A549 (cell line): Measurements from ENCODE around the gene PNP. TPM values are rescaled to one million over a fixed set of nuclear protein-coding genes. Genes with fewer than 3 reads are reported as not detected.

Source experiments
- ATAC-seq, 2 experiments: fragments of 200-7000 bp in 1 of 2; fragments of >200 bp in 1 of 2; cut with Nextera tagmentation in 1 of 2; cut with Tn5 transposase in 1 of 2; 3 replicates each; pipeline versions ENCODE4 v1.8.0 to v1.9.1; 2018 to 2020; ENCODE audit warnings: mild to moderate bottlenecking in 1 of 2, moderate library complexity in 1 of 2
- CTCF ChIA-PET: fragments of 300-600 bp; sonication (Branson Sonifier 250); formaldehyde crosslinking; extraction: SDS; loops from one replicate; lab custom pipeline; 2021; ENCODE audit warnings: antibody characterized with exemption, inconsistent platforms; lab: Yijun Ruan, JAX
- POLR2A ChIA-PET: fragments of 350-600 bp; formaldehyde crosslinking; extraction: SDS; loops from one replicate; lab custom pipeline; 2021; ENCODE audit warnings: antibody characterized with exemption, inconsistent platforms; lab: Yijun Ruan, JAX
- DNase-seq, 2 experiments: peaks; one replicate each; pipeline versions ENCODE4 v3.0.0 to v3.0.0-alpha.2; 2011 to 2016; ENCODE audit warnings: low read depth in 1 of 2, low spot score in 1 of 2
- FAIRE-seq: peaks from 2 replicates; lab custom pipeline; 2011; peaks lifted over from hg19 to GRCh38; lab: Jason Lieb, UNC
- H3K27ac ChIP-seq, 2 experiments: fragments of >200 bp; sonication (Bioruptor Twin); formaldehyde crosslinking; 3 replicates each; pipeline ENCODE4 v1.5.1; 2016 to 2017
- H3K4me1 ChIP-seq: fragments of >200 bp; sonication (Bioruptor Twin); formaldehyde crosslinking; 3 replicates; pipeline ENCODE4 v1.6.1; 2016
- H3K4me2 ChIP-seq: fragments of >200 bp; sonication (Bioruptor Twin); formaldehyde crosslinking; 3 replicates; pipeline ENCODE4 v1.6.1; 2016
- H3K4me3 ChIP-seq: fragments of >200 bp; sonication (Bioruptor Twin); formaldehyde crosslinking; 3 replicates; pipeline ENCODE4 v1.5.1; 2016
- H3K9me3 ChIP-seq: fragments of >200 bp; sonication (Bioruptor Twin); formaldehyde crosslinking; 3 replicates; pipeline ENCODE4 v1.6.1; 2016
- BHLHE40 ChIP-seq: IDR thresholded peaks from 2 replicates; pipeline ENCODE4 v1.6.1; 2012; ENCODE audit warnings: low read depth, low read length, inconsistent platforms
- CBX2 ChIP-seq: fragments of 200-600 bp; sonication (generic); IDR thresholded peaks from 2 replicates; pipeline ENCODE4 v1.6.1; 2016; ENCODE audit warnings: low read depth, mild to moderate bottlenecking, borderline replicate concordance
- CBX8 ChIP-seq: fragments of 200-600 bp; sonication (generic); IDR thresholded peaks from 2 replicates; pipeline ENCODE4 v1.6.1; 2016
- CEBPB ChIP-seq, 2 experiments: fragments of >200 bp in 1 of 2; sonication (Bioruptor Twin) in 1 of 2; formaldehyde crosslinking in 1 of 2; IDR thresholded peaks; 2 replicates each; pipeline ENCODE4 v1.6.1; 2012 to 2016
- CHD4 ChIP-seq: fragments of 200-600 bp; sonication (generic); IDR thresholded peaks from 2 replicates; pipeline ENCODE4 v1.6.1; 2016; ENCODE audit warnings: antibody characterized with exemption, mild to moderate bottlenecking, borderline replicate concordance
- EHF ChIP-seq: fragments of 250-450 bp; sonication (Bioruptor Pico); IDR thresholded peaks from 2 replicates; pipeline ENCODE4 v1.5.0; 2020; ENCODE audit warnings: mild to moderate bottlenecking
- EP300 ChIP-seq, 2 experiments: fragments of >200 bp; sonication (Bioruptor Twin); formaldehyde crosslinking; IDR thresholded peaks; 2 replicates in 1 of 2; 3 replicates in 1 of 2; pipeline ENCODE4 v1.6.1; 2016 to 2017
- ESRRA ChIP-seq: fragments of 150-350 bp; IDR thresholded peaks from 2 replicates; pipeline ENCODE4 v1.6.1; 2014; ENCODE audit warnings: mild to moderate bottlenecking, low read length, borderline replicate concordance
- FOSL2 ChIP-seq, 2 experiments: fragments of 450-650 bp in 1 of 2; fragments of >200 bp in 1 of 2; sonication (Bioruptor Twin) in 1 of 2; formaldehyde crosslinking; IDR thresholded peaks; 2 replicates each; pipeline versions ENCODE4 v1.5.0 to v1.6.1; 2016 to 2020; ENCODE audit warnings: mild to moderate bottlenecking in 1 of 2, moderate library complexity in 1 of 2
- FOXS1 ChIP-seq: fragments of 250-450 bp; sonication (Bioruptor Pico); IDR thresholded peaks from 2 replicates; pipeline ENCODE4 v1.5.0; 2020; ENCODE audit warnings: mild to moderate bottlenecking, moderate library complexity
- GATA3 ChIP-seq: IDR thresholded peaks from 2 replicates; pipeline ENCODE4 v1.6.1; 2012; ENCODE audit warnings: borderline replicate concordance
- MAZ ChIP-seq: fragments of 150-350 bp; IDR thresholded peaks from 2 replicates; pipeline ENCODE4 v1.6.1; 2014; ENCODE audit warnings: antibody characterized with exemption, low read depth, low read length, borderline replicate concordance
- MYC ChIP-seq: IDR thresholded peaks from 2 replicates; pipeline ENCODE4 v1.6.1; 2012; ENCODE audit warnings: mild to moderate bottlenecking, inconsistent platforms, low read length, improper control_type of control experiment, borderline replicate concordance
- NFE2L2 ChIP-seq: fragments of 150-350 bp; conservative IDR thresholded peaks from 2 replicates; pipeline ENCODE4 v1.6.1; 2014; ENCODE audit warnings: low read length
- NPAS2 ChIP-seq: fragments of 250-450 bp; sonication (Bioruptor Pico); IDR thresholded peaks from 2 replicates; pipeline ENCODE4 v1.8.0; 2022; ENCODE audit warnings: mild to moderate bottlenecking, moderate library complexity, borderline replicate concordance
- NR3C1 ChIP-seq: fragments of >200 bp; sonication (Bioruptor Twin); formaldehyde crosslinking; IDR thresholded peaks from 3 replicates; pipeline ENCODE4 v1.6.1; 2017
- POLR2A ChIP-seq: IDR thresholded peaks from 2 replicates; pipeline ENCODE4 v1.6.1; 2012; ENCODE audit warnings: mild to moderate bottlenecking, low read length
- RAD21 ChIP-seq, 2 experiments: fragments of >200 bp in 1 of 2; sonication (Bioruptor Twin) in 1 of 2; formaldehyde crosslinking in 1 of 2; IDR thresholded peaks in 1 of 2; conservative IDR thresholded peaks in 1 of 2; 2 replicates in 1 of 2; 3 replicates in 1 of 2; pipeline ENCODE4 v1.6.1; 2012 to 2018; ENCODE audit warnings: inconsistent platforms in 1 of 2
- RARB ChIP-seq: fragments of 250-450 bp; sonication (Bioruptor Pico); IDR thresholded peaks from 2 replicates; pipeline ENCODE4 v1.8.0; 2021; ENCODE audit warnings: mild to moderate bottlenecking, moderate library complexity
- RCOR1 ChIP-seq: fragments of 150-350 bp; IDR thresholded peaks from 2 replicates; pipeline ENCODE4 v1.6.1; 2014; ENCODE audit warnings: antibody characterized with exemption, low read length, low read depth
- RFX5 ChIP-seq: fragments of 450-650 bp; IDR thresholded peaks from 2 replicates; pipeline ENCODE4 v1.7.1; 2014; ENCODE audit warnings: antibody characterized with exemption, mild to moderate bottlenecking, moderate library complexity
- RNF2 ChIP-seq: fragments of 200-600 bp; sonication (generic); IDR thresholded peaks from 2 replicates; pipeline ENCODE4 v1.6.1; 2016; ENCODE audit warnings: low read depth, mild to moderate bottlenecking, antibody characterized with exemption, moderate library complexity, borderline replicate concordance
- SMC3 ChIP-seq: fragments of >200 bp; sonication (Bioruptor Twin); formaldehyde crosslinking; IDR thresholded peaks from 3 replicates; pipeline ENCODE4 v1.6.1; 2018; ENCODE audit warnings: inconsistent platforms
- SREBF2 ChIP-seq: fragments of 450-650 bp; IDR thresholded peaks from 2 replicates; pipeline ENCODE4 v1.6.1; 2014; ENCODE audit warnings: mild to moderate bottlenecking, moderate library complexity
- ZC3H11A ChIP-seq: fragments of 450-650 bp; IDR thresholded peaks from 2 replicates; pipeline ENCODE4 v1.6.1; 2014; ENCODE audit warnings: antibody characterized with exemption, mild to moderate bottlenecking
- ZFP36 ChIP-seq: fragments of 450-650 bp; IDR thresholded peaks from 2 replicates; pipeline ENCODE4 v1.6.1; 2014; ENCODE audit warnings: borderline replicate concordance; ENCODE audit not compliant: partially characterized antibody
- WGBS: methylation state at CpG from one replicate; pipeline ENCODE4 v1.1.6; 2017; ENCODE audit errors: missing lambda C conversion rate; 5-methylcytosine and 5-hydroxymethylcytosine counted together
- polyA plus RNA-seq, 4 experiments: library from polyadenylated mRNA; depleted of rRNA in 3 of 4; stranded (reverse); fragments of >200 nt; fragmentation: RNase III in 1 of 4; extraction: RNeasy Plus Mini Kit Qiagen cat#74134 plus additional on column Dnase treatment in 1 of 4; gene quantifications; 2 replicates in 3 of 4; 3 replicates in 1 of 4; pipeline ENCODE4 v1.2.3, GENCODE V29; 2011 to 2017
- TF ChIP-seq, protein P1 (sequence below): fragments of >200 bp; sonication (Bioruptor Twin); formaldehyde crosslinking; IDR thresholded peaks from 2 replicates; pipeline ENCODE4 v1.6.1; 2016
- TF ChIP-seq, protein P2 (sequence below): IDR thresholded peaks from 2 replicates; pipeline ENCODE4 v1.6.1; 2012
- TF ChIP-seq, protein P3 (sequence below): fragments of >200 bp; sonication (Bioruptor Twin); formaldehyde crosslinking; IDR thresholded peaks from 3 replicates; pipeline ENCODE4 v1.6.1; 2016
- TF ChIP-seq, protein P4 (sequence below): fragments of 150-350 bp; IDR thresholded peaks from 2 replicates; pipeline ENCODE4 v1.6.1; 2014; ENCODE audit warnings: low read depth, mild to moderate bottlenecking, low read length

PNP gene
- polyA plus RNA-seq, 2 of the 4 experiments (the other 2 are of a cell fraction): 95.9 to 111 TPM

DNA sequence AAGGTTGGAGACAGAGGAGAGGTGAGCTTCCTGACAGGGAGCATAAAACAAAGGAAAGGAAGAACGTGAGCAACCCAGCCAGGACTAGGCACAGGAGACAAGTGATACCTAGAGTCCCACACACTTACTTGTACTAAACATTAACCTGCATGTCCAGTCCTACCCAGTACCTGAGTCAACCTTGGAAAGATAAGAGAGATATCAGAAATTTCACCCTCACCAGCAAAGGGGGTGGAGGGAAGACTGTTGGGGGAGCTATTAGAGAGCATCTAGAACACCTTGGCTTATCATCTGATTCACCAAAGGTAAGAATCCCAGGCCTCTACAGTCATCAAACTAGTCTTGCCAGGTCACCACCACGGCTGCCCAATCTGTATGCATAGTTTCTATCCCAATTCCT is 44.4 kb upstream of the PNP start:
- 16% methylated on average over 2 of the region's 2 CpGs for WGBS
- Histone ChIP-seq H3K4me1 (no peaks in the 10 kb centered on the region), H3K4me3 (no peak overlapping the region), H3K9me3 (no peaks in the 10 kb centered on the region), H3K4me2 (no peak overlapping the region), H3K27ac (no peak overlapping the region)
- FAIRE-seq (no peak), ATAC-seq (no peak), DNase-seq (no peak)
- CTCF ChIA-PET: interaction anchor here (1.4 to 1.9 kb wide), 2 partner anchors 10 kb away, joined by 5 to 11 read pairs; no protein-coding TSS in a partner anchor
- TF ChIP-seq NFE2L2 (no peak), SREBF2 (no peak), BHLHE40 (no peak), FOXS1 (no peak), ZFP36 (no peak), MAZ (no peak), SMC3 (no peak), CBX2 (no peak), EP300 (IDR thresholded peaks at IDR 0.05) (no peak), CEBPB (IDR thresholded peaks at IDR 0.05) (no peak), RAD21 (conservative IDR thresholded peaks at IDR 0.05 in 1 of 2, IDR thresholded peaks at IDR 0.05 in 1 of 2) (no peak), RARB (CRISPR knock-in tag) (no peak), GATA3 (no peak)
- TF ChIP-seq, protein P1, sequence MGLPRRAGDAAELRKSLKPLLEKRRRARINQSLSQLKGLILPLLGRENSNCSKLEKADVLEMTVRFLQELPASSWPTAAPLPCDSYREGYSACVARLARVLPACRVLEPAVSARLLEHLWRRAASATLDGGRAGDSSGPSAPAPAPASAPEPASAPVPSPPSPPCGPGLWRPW: no peak
- TF ChIP-seq, protein P2, sequence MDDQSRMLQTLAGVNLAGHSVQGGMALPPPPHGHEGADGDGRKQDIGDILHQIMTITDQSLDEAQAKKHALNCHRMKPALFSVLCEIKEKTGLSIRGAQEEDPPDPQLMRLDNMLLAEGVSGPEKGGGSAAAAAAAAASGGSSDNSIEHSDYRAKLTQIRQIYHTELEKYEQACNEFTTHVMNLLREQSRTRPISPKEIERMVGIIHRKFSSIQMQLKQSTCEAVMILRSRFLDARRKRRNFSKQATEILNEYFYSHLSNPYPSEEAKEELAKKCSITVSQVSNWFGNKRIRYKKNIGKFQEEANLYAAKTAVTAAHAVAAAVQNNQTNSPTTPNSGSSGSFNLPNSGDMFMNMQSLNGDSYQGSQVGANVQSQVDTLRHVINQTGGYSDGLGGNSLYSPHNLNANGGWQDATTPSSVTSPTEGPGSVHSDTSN: no peak
- TF ChIP-seq, protein P3, sequence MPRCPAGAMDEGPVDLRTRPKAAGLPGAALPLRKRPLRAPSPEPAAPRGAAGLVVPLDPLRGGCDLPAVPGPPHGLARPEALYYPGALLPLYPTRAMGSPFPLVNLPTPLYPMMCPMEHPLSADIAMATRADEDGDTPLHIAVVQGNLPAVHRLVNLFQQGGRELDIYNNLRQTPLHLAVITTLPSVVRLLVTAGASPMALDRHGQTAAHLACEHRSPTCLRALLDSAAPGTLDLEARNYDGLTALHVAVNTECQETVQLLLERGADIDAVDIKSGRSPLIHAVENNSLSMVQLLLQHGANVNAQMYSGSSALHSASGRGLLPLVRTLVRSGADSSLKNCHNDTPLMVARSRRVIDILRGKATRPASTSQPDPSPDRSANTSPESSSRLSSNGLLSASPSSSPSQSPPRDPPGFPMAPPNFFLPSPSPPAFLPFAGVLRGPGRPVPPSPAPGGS: no peak
- POLR2A ChIA-PET: interaction anchor here (0.9 to 1.2 kb wide), 2 partner anchors 30 to 82 kb away, joined by 3 to 4 read pairs; partner anchors contain the start of genes APEX1 and PARP2

DNA sequence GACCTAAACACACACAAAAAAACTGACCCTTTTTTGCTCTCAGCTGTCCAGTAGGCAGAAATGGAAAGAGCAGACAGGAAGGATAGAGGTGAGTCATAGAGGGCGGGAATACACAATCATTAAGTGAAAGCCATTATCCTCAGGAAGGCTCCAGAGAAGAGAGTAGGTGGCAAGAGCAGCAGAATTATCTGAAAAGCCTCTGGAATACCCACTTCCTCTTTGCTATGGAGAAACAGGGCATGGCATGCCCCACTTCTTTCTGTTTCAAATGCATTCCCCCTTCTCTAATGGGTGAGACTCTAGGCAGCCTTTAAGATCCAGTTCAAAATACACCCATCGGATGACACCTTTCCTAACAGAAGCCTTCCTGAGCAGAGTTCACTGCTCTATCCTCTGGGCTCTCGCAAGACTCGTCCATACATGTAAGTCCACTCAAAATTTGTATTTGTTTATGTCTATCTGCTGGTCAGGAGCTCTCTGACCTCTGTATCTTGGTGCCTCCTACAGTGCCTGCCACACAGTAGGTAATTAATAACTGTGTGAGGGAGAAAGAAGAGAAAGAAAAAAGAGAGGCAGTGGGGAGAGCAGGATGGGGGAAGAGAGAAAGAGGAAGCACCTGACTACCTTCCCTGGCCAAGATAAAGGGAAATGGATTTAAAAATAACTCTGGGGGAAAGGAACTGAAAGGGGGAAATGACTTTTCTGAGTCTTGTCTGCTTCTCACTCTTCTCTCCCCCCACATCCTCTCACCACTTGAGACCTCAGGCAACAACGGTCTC is 41.8 kb upstream of the PNP start:
- FAIRE-seq (no peak), DNase-seq (peak; percentile 20 to 25), ATAC-seq (peak; percentile 36 to 63; a peak in 3 of 6 replicates)
- Histone ChIP-seq H3K4me1 (no peaks in the 10 kb centered on the region), H3K4me3 (no peak overlapping the region), H3K4me2 (no peak overlapping the region), H3K9me3 (no peaks in the 10 kb centered on the region), H3K27ac (peak overlapping the region in 1 of 2 experiments; percentile 37; a peak in 1 of 6 replicates)
- WGBS: 62% methylated on average over 5 of the region's 5 CpGs
- no peak for TF ChIP-seq EHF (CRISPR knock-in tag)
- TF ChIP-seq FOSL2 (IDR thresholded peaks at IDR 0.05): no peak
- peak; percentile 29; the same call in 1 of the 2 replicates for TF ChIP-seq FOSL2 (CRISPR knock-in tag; IDR thresholded peaks at IDR 0.05)
- ChIA-PET POLR2A (no interaction called here), CTCF (interaction anchor here (3.8 kb wide), 1 partner anchor 13 kb away, joined by 31 read pairs; the partner anchor contains the start of gene TEP1)

DNA sequence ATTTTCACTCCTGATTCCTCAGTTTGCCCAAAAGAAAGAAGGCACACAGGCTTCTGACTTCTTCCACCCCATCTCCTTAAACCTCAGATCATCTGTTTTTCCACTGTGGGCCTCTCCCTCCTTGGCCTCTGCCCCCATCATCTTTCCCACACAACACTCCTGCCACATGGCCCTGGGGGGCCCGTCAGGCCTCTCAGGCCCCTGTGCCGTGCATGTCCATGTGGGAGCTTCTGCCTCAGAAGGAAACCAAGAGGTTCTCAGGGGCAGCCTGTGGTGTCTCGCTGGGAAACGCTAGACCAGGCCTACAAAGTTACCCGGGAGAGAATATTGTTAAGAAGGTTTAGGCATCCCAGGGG is 41.2 kb upstream of the PNP start:
- Histone ChIP-seq H3K4me1 (no peaks in the 10 kb centered on the region), H3K27ac (no peak overlapping the region), H3K4me2 (no peak overlapping the region), H3K4me3 (no peak overlapping the region), H3K9me3 (no peaks in the 10 kb centered on the region)
- ChIA-PET CTCF (interaction anchor here (3.8 kb wide), 1 partner anchor 13 kb away, joined by 31 read pairs; the partner anchor contains the start of gene TEP1), POLR2A (no interaction called here)
- WGBS: 94% methylated on average over 5 of the region's 5 CpGs
- no peak for ATAC-seq
- FAIRE-seq: no peak
- no peak for DNase-seq
- no peak for TF ChIP-seq RAD21 (conservative IDR thresholded peaks at IDR 0.05 in 1 of 2, IDR thresholded peaks at IDR 0.05 in 1 of 2)
- TF ChIP-seq EHF (CRISPR knock-in tag): no peak
- TF ChIP-seq MYC: no peak
- no peak for TF ChIP-seq POLR2A
- TF ChIP-seq, protein P4, sequence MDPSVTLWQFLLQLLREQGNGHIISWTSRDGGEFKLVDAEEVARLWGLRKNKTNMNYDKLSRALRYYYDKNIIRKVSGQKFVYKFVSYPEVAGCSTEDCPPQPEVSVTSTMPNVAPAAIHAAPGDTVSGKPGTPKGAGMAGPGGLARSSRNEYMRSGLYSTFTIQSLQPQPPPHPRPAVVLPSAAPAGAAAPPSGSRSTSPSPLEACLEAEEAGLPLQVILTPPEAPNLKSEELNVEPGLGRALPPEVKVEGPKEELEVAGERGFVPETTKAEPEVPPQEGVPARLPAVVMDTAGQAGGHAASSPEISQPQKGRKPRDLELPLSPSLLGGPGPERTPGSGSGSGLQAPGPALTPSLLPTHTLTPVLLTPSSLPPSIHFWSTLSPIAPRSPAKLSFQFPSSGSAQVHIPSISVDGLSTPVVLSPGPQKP: no peak
- TF ChIP-seq, protein P2: no peak
- TF ChIP-seq SMC3: no peak
- TF ChIP-seq NR3C1: no peak
- no peak for TF ChIP-seq ZC3H11A
- TF ChIP-seq NPAS2 (CRISPR knock-in tag): no peak
- no peak for TF ChIP-seq RCOR1
- TF ChIP-seq RFX5: no peak
- no peak for TF ChIP-seq BHLHE40
- TF ChIP-seq CHD4: no peak
- TF ChIP-seq RNF2: no peak
- no peak for TF ChIP-seq MAZ
- no peak for TF ChIP-seq CBX8
- no peak for TF ChIP-seq ESRRA
